Posterior vena cava (tissue), 2 donors: ENCODE data around the gene SLC25A19. TPM values are rescaled to one million over a fixed set of nuclear protein-coding genes. Genes with fewer than 3 reads are reported as not detected.

Experiments
- DNase-seq: peaks from one replicate; pipeline ENCODE4 v3.0.0-alpha.2; 2020; ENCODE audit warnings: low spot score
- intact Hi-C, 2 donors: fragments of 100-400 bp; cut with DNase I; formaldehyde crosslinking; loops; one replicate each; pipeline versions ENCODE4 v1.14.1 to v1.14.2; 2022 to 2023
- total RNA-seq, 2 donors: library from RNA; stranded (reverse); fragmentation: NEBNext Ultra II Directional; extraction: Animal tissue kit (Norgen Biotek cat#: 25700); gene quantifications; one replicate each; pipeline ENCODE4 v1.2.1, GENCODE V29; 2021
- donor health status: DM: yes; HTN: yes; CAD: no.
- donor health status: DM: yes; HTN: yes; CAD: no.

SLC25A19 gene
- total RNA-seq, 2 donors from 2014 or later = 9.9 to 14.6 TPM

DNA sequence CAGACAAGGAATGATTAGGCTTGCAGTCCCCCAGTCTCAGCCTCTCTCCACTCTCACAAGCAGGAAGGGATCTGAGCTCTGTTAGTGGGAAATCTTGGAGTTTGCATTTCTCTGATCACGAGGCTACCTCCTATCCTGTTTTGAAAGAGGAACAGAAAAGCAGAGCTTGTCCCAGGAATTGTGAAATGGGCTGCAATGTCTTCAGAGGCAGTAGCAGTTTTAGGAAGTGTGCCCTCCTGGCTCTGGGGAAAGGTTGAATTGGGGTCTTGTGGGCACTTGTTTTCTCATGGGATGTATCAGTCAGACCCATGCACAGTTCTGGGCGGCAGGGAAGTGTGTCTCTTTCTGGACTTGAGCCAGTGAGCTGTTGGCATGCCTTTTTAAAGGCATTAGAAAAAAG is 60.9 kb downstream of the SLC25A19 start:
- intact Hi-C loops = no loop called here
- DNase-seq = no peak

DNA sequence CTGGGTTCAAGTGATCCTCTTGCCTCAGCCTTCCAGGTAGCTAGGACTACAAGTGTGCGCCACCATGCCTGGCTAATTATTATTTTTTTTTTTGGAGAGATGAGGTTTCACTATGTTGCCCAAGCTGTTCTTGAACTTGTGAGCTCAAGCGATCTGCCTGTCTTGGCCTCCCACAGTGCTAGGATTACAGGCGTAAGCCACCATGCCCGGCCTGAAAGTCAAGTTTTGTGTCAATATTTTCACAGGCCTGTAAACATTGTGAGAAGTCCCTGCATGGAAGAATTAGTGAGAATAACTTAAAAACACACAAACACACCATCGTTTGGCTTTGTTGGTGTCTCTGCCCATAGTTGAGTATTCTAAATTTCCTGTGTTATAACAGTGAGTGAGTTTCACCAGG is 61.5 kb downstream of the SLC25A19 start:
- intact Hi-C loops = no loop called here
- DNase-seq = no peak

- intact Hi-C loops = no loop called here
- DNase-seq = no peak
These were observed 64.2 kb downstream of the SLC25A19 start for GRCh38 chr17:75225016-75225415.

Other genes with a start within 250 kb of the SLC25A19 start
- 100 to 1,000 TPM; 205 to 235 TPM for gene ATP5PD, start 242.5 kb downstream of the SLC25A19 start, total RNA-seq
- gene KCTD2, start 242.2 kb downstream of the SLC25A19 start, total RNA-seq = 10 to 100 TPM; 23.0 to 25.0 TPM
- 1 to 10 TPM; 6.1 to 8.1 TPM for gene SLC16A5, start 201.5 kb downstream of the SLC25A19 start, total RNA-seq
- gene ARMC7, start 179.5 kb downstream of the SLC25A19 start, total RNA-seq = 1 to 10 TPM; 5.8 to 6.4 TPM
- gene NT5C, start 157.7 kb downstream of the SLC25A19 start, total RNA-seq = 10 to 100 TPM; 26.2 to 33.0 TPM
- 10 to 100 TPM; 20.1 to 22.3 TPM for gene JPT1, start 134.9 kb downstream of the SLC25A19 start, total RNA-seq
- gene SUMO2, start 106.5 kb downstream of the SLC25A19 start, total RNA-seq = 100 to 1,000 TPM; 221 to 238 TPM
- gene NUP85, start 83.8 kb downstream of the SLC25A19 start, total RNA-seq = 10 to 100 TPM; 49.6 to 50.9 TPM
- 10 to 100 TPM; 28.0 to 32.4 TPM for gene GGA3, start 27.8 kb downstream of the SLC25A19 start, total RNA-seq
- gene MRPS7, start 27.6 kb downstream of the SLC25A19 start, total RNA-seq = 10 to 100 TPM; 25.0 to 30.9 TPM
- gene MIF4GD, start 18.2 kb downstream of the SLC25A19 start, total RNA-seq = 10 to 100 TPM; 25.2 to 27.3 TPM
- 10 to 100 TPM; 87.2 to 97.8 TPM for gene GRB2, start 116.2 kb upstream of the SLC25A19 start, total RNA-seq
- gene TMEM94, start 167.2 kb upstream of the SLC25A19 start, total RNA-seq = 10 to 100 TPM; 53.8 to 64.3 TPM
- 10 to 100 TPM; 51.1 to 57.6 TPM for gene CASKIN2, start 226.1 kb upstream of the SLC25A19 start, total RNA-seq
- gene TSEN54, start 227.1 kb upstream of the SLC25A19 start, total RNA-seq = 10 to 100 TPM in 1 of 2 donors, 1 to 10 TPM in 1; 8.8 to 15.2 TPM
- gene LLGL2, start 236.3 kb upstream of the SLC25A19 start, total RNA-seq = 1 to 10 TPM; 6.4 to 6.8 TPM